ENCODE results near the gene CX3CL1. TPM values are rescaled to one million over a fixed set of nuclear protein-coding genes. Genes with fewer than 3 reads are reported as not detected.

Gene CX3CL1
- total and polyA plus RNA-seq, 2 of the 13 experiments (the other 11 are each of a cell fraction or from before 2014, with no cell fraction given) = 57.3 to 60.8 TPM

- TF ChIP-seq RAD51 (IDR thresholded peaks at IDR 0.05; ENCODE audit: borderline replicate concordance) (no peak), ZNF251 (CRISPR knock-in tag; IDR thresholded peaks at IDR 0.05) (no peak), ZBTB25 (CRISPR knock-in tag; IDR thresholded peaks at IDR 0.05) (no peak), ZNF510 (CRISPR knock-in tag; IDR thresholded peaks at IDR 0.05; ENCODE audit: low read depth) (no peak), ZNF792 (CRISPR knock-in tag; IDR thresholded peaks at IDR 0.05) (peak; percentile 97), KLF16 (CRISPR knock-in tag; IDR thresholded peaks at IDR 0.05) (no peak), MLX (CRISPR knock-in tag; IDR thresholded peaks at IDR 0.05) (peak; percentile 93; the same call in 1 of the 2 replicates), SCMH1 (CRISPR knock-in tag; IDR thresholded peaks at IDR 0.05; ENCODE audit: borderline replicate concordance) (no peak), CHD2 (IDR thresholded peaks at IDR 0.05; ENCODE audit: low read depth, low read length) (no peak), ATRX (CRISPR knock-in tag; IDR thresholded peaks at IDR 0.05; ENCODE audit: borderline replicate concordance) (no peak), ZNF768 (CRISPR knock-in tag; IDR thresholded peaks at IDR 0.05) (peak; percentile 99), SATB2 (CRISPR knock-in tag; IDR thresholded peaks at IDR 0.05) (no peak), ZNF605 (CRISPR knock-in tag; IDR thresholded peaks at IDR 0.05) (no peak), ZMYM4 (CRISPR knock-in tag; IDR thresholded peaks at IDR 0.05) (peak; percentile 66; the same call in 1 of the 2 replicates), ZBTB3 (CRISPR knock-in tag; IDR thresholded peaks at IDR 0.05; ENCODE audit: borderline replicate concordance, low read depth) (no peak), EHMT2 (IDR thresholded peaks at IDR 0.05; ENCODE audit: borderline replicate concordance, low read depth, low read length) (no peak), HNF4G (IDR thresholded peaks at IDR 0.05; ENCODE audit: borderline replicate concordance, low read depth, low read length) (no peak), HNF4G (CRISPR knock-in tag; IDR thresholded peaks at IDR 0.05; ENCODE audit: borderline replicate concordance, low read depth) (no peak), ZNF383 (CRISPR knock-in tag; IDR thresholded peaks at IDR 0.05; ENCODE audit: borderline replicate concordance) (no peak), ZNF44 (CRISPR knock-in tag; IDR thresholded peaks at IDR 0.05) (no peak), CCDC6 (CRISPR knock-in tag; IDR thresholded peaks at IDR 0.05) (no peak), JUNB (CRISPR knock-in tag; IDR thresholded peaks at IDR 0.05; ENCODE audit: borderline replicate concordance) (peak; percentile 6; the same call in 1 of the 2 replicates), ZFP62 (CRISPR knock-in tag; IDR thresholded peaks at IDR 0.05) (0 out of 2 replicates have a peak, but pooled peaks have one; percentile 25), ZNF234 (CRISPR knock-in tag; conservative IDR thresholded peaks at IDR 0.05) (no peak), SKI (IDR thresholded peaks at IDR 0.05; ENCODE audit: partially characterized antibody) (peak; percentile 98), SAP130 (CRISPR knock-in tag; IDR thresholded peaks at IDR 0.05; ENCODE audit: low read depth) (no peak; the same call in none of the 2 replicates), FOXP4 (CRISPR knock-in tag; IDR thresholded peaks at IDR 0.05) (no peak), MEIS1 (CRISPR knock-in tag; IDR thresholded peaks at IDR 0.05; ENCODE audit: borderline replicate concordance) (no peak)
Observed at GRCh38 chr16:57373117-57373947, 1.0 kb downstream of the CX3CL1 start (continued).

Measured in HepG2 (cell line).